GM12878 (cell line): ENCODE data around the gene ZSCAN26. TPM values are rescaled to one million over a fixed set of nuclear protein-coding genes. Genes with fewer than 3 reads are reported as not detected.

Source experiments
- CEBPB ChIP-seq, 2 experiments: fragments of 150-350 bp in 1 of 2; IDR thresholded peaks; 2 replicates each; pipeline ENCODE4 v1.6.1; 2012 to 2014; ENCODE audit warnings: low read depth in 2 of 2, low read length in 2 of 2, borderline replicate concordance in 1 of 2, inconsistent platforms in 1 of 2
- CREB1 ChIP-seq: IDR thresholded peaks from 2 replicates; pipeline ENCODE4 v1.6.1; 2012; ENCODE audit warnings: low read depth, mild to moderate bottlenecking, inconsistent platforms
- CREM ChIP-seq: IDR thresholded peaks from 2 replicates; pipeline ENCODE4 v1.6.1; 2014; ENCODE audit warnings: antibody characterized with exemption, low read depth
- GATAD2B ChIP-seq: fragments of 450-650 bp; conservative IDR thresholded peaks from 2 replicates; pipeline ENCODE4 v1.6.1; 2017; ENCODE audit warnings: low read depth, mild to moderate bottlenecking, moderate library complexity
- HDAC2 ChIP-seq: fragments of 200-600 bp; sonication (generic); IDR thresholded peaks from 2 replicates; pipeline ENCODE4 v1.6.1; 2017
- KLF5 ChIP-seq: fragments of 450-650 bp; IDR thresholded peaks from 2 replicates; pipeline ENCODE4 v1.6.1; 2014; ENCODE audit warnings: mild to moderate bottlenecking; ENCODE audit not compliant: partially characterized antibody
- MTA2 ChIP-seq: fragments of 450-650 bp; IDR thresholded peaks from 2 replicates; pipeline ENCODE4 v1.6.1; 2016; ENCODE audit warnings: low read depth, mild to moderate bottlenecking, moderate library complexity
- NBN ChIP-seq: fragments of 450-650 bp; IDR thresholded peaks from 2 replicates; pipeline ENCODE4 v1.6.1; 2016
- NFXL1 ChIP-seq: fragments of 450-650 bp; IDR thresholded peaks from 2 replicates; pipeline ENCODE4 v1.6.1; 2017; ENCODE audit warnings: antibody characterized with exemption, mild to moderate bottlenecking, borderline replicate concordance
- NRF1 ChIP-seq: conservative IDR thresholded peaks from 2 replicates; pipeline ENCODE4 v1.6.1; 2011; ENCODE audit warnings: mild to moderate bottlenecking, low read depth, low read length, improper control_type of control experiment
- POLR2AphosphoS5 ChIP-seq: IDR thresholded peaks from 2 replicates; pipeline ENCODE4 v1.6.1; 2011; ENCODE audit warnings: mild to moderate bottlenecking, low read length, inconsistent platforms
- SIX5 ChIP-seq: IDR thresholded peaks from 2 replicates; pipeline ENCODE4 v1.6.1; 2011; ENCODE audit warnings: mild to moderate bottlenecking, low read depth, low read length, moderate library complexity; ENCODE audit not compliant: severe bottlenecking
- SP1 ChIP-seq: IDR thresholded peaks from one replicate; pipeline ENCODE4 v1.6.1; 2011; ENCODE audit warnings: low read depth, low read length
- ZNF384 ChIP-seq: IDR thresholded peaks from 2 replicates; pipeline ENCODE4 v1.6.1; 2012; ENCODE audit warnings: low read depth, mild to moderate bottlenecking, low read length, improper control_type of control experiment, borderline replicate concordance
- polyA plus RNA-seq, 11 experiments: library from polyadenylated mRNA; depleted of rRNA in 4 of 11; unstranded in 6 of 11; stranded (reverse) in 5 of 11; fragments of >200 nt; fragmentation: Nextera tagmentation in 4 of 11; fragmentation: Illumina TruSeq in 1 of 11; extraction: Ambion mirVana in 4 of 11; extraction: Trizol in 1 of 11; gene quantifications; 1 replicate in 1 of 11; 2 replicates in 10 of 11; pipeline versions ENCODE4 v1.2.1 to v1.2.3, GENCODE V29; 2011 to 2016; ENCODE audit warnings: inconsistent platforms in 2 of 11, missing spikeins in 2 of 11, low read depth in 1 of 11
- total RNA-seq, 4 experiments: library from RNA; depleted of rRNA in 3 of 4; stranded (reverse); fragments of >200 nt in 3 of 4; fragmentation: Illumina TruSeq in 1 of 4; extraction: Trizol in 1 of 4; gene quantifications; 2 replicates each; pipeline versions ENCODE4 v1.2.1 to v1.2.3, GENCODE V29; 2013 to 2021
- TF ChIP-seq, protein P1 (sequence below): fragments of 450-650 bp; IDR thresholded peaks from 2 replicates; pipeline ENCODE4 v1.6.1; 2017; ENCODE audit warnings: mild to moderate bottlenecking, low read depth, inconsistent platforms; ENCODE audit not compliant: poor library complexity, severe bottlenecking
- TF ChIP-seq, protein P2 (sequence below): fragments of 150-350 bp; IDR thresholded peaks from 2 replicates; pipeline ENCODE4 v1.6.1; 2016; ENCODE audit warnings: low read depth, low read length
- TF ChIP-seq, protein P3 (sequence below): fragments of 450-650 bp; IDR thresholded peaks from 2 replicates; pipeline ENCODE4 v1.6.1; 2018; ENCODE audit warnings: borderline replicate concordance, mild to moderate bottlenecking; ENCODE audit not compliant: partially characterized antibody
- TF ChIP-seq, protein P4 (sequence below): IDR thresholded peaks from 2 replicates; pipeline ENCODE4 v1.6.1; 2012; ENCODE audit warnings: low read depth, low read length, improper control_type of control experiment
- TF ChIP-seq, protein P5 (sequence below): fragments of 450-650 bp; IDR thresholded peaks from 2 replicates; pipeline ENCODE4 v1.6.1; 2014; ENCODE audit warnings: mild to moderate bottlenecking

ZSCAN26 gene
- total and polyA plus RNA-seq, 10 of the 15 experiments (the other 5 are each of a cell fraction or from before 2014, with no cell fraction given) = 4.5 to 13.3 (median 6.5) TPM

DNA sequence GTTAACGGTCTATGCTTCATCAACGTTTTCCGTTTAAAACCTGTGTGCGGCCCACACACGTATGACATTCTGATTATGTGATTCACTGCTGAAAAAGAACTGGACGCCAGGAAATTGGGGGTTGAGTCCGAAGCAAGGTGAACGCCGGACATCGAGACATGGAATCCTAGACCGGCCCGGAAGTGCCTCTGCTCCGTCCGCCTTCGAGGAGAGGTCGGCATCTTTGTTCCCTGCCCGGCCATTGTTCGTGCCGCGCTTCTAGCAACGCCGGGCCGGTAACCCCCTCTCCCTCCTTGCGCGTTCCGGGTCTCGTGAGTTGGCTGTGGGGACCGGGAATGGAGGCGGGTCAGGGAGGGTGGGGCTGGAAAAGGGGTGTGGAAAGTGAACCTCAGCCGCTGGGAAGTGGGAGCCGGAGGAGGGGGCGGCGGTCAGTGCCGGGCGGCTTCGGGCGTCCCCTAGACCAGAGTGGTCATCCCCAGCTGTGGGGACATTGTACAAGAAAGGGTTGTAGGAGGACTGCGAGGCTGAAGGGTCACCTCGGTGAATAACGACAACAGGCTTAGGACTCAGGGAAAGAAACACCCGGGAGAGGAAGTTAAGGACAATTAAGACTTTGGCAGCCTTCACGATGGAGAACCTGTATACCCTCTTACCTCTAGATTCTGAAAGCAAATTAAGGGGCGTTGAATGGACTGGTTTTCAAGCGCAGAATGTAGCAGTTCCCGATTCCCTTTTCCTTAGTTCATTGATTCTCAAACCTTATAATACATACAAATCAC lies 41.7 kb upstream of the ZSCAN26 start, which contains the start of gene ZSCAN9 (continued):
- 0 out of 2 replicates have a peak, but pooled peaks have one; percentile 19 for TF ChIP-seq MTA2
- TF ChIP-seq KLF5 = no peak
- TF ChIP-seq SP1 = peak; percentile 55
- peak; percentile 69 for TF ChIP-seq NBN
- TF ChIP-seq CREM = peak; percentile 76
- TF ChIP-seq, protein P1, sequence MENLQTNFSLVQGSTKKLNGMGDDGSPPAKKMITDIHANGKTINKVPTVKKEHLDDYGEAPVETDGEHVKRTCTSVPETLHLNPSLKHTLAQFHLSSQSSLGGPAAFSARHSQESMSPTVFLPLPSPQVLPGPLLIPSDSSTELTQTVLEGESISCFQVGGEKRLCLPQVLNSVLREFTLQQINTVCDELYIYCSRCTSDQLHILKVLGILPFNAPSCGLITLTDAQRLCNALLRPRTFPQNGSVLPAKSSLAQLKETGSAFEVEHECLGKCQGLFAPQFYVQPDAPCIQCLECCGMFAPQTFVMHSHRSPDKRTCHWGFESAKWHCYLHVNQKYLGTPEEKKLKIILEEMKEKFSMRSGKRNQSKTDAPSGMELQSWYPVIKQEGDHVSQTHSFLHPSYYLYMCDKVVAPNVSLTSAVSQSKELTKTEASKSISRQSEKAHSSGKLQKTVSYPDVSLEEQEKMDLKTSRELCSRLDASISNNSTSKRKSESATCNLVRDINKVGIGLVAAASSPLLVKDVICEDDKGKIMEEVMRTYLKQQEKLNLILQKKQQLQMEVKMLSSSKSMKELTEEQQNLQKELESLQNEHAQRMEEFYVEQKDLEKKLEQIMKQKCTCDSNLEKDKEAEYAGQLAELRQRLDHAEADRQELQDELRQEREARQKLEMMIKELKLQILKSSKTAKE = peak; percentile 78
- no peak for TF ChIP-seq NFXL1
- TF ChIP-seq ZNF384 = no peak
- TF ChIP-seq, protein P2, sequence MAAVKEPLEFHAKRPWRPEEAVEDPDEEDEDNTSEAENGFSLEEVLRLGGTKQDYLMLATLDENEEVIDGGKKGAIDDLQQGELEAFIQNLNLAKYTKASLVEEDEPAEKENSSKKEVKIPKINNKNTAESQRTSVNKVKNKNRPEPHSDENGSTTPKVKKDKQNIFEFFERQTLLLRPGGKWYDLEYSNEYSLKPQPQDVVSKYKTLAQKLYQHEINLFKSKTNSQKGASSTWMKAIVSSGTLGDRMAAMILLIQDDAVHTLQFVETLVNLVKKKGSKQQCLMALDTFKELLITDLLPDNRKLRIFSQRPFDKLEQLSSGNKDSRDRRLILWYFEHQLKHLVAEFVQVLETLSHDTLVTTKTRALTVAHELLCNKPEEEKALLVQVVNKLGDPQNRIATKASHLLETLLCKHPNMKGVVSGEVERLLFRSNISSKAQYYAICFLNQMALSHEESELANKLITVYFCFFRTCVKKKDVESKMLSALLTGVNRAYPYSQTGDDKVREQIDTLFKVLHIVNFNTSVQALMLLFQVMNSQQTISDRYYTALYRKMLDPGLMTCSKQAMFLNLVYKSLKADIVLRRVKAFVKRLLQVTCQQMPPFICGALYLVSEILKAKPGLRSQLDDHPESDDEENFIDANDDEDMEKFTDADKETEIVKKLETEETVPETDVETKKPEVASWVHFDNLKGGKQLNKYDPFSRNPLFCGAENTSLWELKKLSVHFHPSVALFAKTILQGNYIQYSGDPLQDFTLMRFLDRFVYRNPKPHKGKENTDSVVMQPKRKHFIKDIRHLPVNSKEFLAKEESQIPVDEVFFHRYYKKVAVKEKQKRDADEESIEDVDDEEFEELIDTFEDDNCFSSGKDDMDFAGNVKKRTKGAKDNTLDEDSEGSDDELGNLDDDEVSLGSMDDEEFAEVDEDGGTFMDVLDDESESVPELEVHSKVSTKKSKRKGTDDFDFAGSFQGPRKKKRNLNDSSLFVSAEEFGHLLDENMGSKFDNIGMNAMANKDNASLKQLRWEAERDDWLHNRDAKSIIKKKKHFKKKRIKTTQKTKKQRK = no peak
- TF ChIP-seq, protein P3, sequence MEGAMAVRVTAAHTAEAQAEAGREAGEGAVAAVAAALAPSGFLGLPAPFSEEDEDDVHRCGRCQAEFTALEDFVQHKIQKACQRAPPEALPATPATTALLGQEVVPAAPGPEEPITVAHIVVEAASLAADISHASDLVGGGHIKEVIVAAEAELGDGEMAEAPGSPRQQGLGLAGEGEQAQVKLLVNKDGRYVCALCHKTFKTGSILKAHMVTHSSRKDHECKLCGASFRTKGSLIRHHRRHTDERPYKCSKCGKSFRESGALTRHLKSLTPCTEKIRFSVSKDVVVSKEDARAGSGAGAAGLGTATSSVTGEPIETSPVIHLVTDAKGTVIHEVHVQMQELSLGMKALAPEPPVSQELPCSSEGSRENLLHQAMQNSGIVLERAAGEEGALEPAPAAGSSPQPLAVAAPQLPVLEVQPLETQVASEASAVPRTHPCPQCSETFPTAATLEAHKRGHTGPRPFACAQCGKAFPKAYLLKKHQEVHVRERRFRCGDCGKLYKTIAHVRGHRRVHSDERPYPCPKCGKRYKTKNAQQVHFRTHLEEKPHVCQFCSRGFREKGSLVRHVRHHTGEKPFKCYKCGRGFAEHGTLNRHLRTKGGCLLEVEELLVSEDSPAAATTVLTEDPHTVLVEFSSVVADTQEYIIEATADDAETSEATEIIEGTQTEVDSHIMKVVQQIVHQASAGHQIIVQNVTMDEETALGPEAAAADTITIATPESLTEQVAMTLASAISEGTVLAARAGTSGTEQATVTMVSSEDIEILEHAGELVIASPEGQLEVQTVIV = no peak
- TF ChIP-seq, protein P4, sequence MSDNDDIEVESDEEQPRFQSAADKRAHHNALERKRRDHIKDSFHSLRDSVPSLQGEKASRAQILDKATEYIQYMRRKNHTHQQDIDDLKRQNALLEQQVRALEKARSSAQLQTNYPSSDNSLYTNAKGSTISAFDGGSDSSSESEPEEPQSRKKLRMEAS = peak; percentile 75; the same call in 1 of the 2 replicates
- TF ChIP-seq SIX5 = peak; percentile 58
- no peak for TF ChIP-seq HDAC2
- TF ChIP-seq NRF1 = no peak
- TF ChIP-seq POLR2AphosphoS5 = peak; percentile 91
- TF ChIP-seq GATAD2B = peak; percentile 61; the same call in 1 of the 2 replicates
- TF ChIP-seq CREB1 = peak; percentile 73
- TF ChIP-seq CEBPB (IDR thresholded peaks at IDR 0.05; ENCODE audit: borderline replicate concordance in 1 of 2, low read depth in 2 of 2, low read length in 2 of 2) = no peak
- TF ChIP-seq, protein P5, sequence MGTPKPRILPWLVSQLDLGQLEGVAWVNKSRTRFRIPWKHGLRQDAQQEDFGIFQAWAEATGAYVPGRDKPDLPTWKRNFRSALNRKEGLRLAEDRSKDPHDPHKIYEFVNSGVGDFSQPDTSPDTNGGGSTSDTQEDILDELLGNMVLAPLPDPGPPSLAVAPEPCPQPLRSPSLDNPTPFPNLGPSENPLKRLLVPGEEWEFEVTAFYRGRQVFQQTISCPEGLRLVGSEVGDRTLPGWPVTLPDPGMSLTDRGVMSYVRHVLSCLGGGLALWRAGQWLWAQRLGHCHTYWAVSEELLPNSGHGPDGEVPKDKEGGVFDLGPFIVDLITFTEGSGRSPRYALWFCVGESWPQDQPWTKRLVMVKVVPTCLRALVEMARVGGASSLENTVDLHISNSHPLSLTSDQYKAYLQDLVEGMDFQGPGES = no peak
